ENCODE measurements around the gene HHLA2. TPM values are rescaled to one million over a fixed set of nuclear protein-coding genes. Genes with fewer than 3 reads are reported as not detected.

Gene HHLA2
- total RNA-seq, 1 donor from 2014 or later: 0.31 TPM

DNA sequence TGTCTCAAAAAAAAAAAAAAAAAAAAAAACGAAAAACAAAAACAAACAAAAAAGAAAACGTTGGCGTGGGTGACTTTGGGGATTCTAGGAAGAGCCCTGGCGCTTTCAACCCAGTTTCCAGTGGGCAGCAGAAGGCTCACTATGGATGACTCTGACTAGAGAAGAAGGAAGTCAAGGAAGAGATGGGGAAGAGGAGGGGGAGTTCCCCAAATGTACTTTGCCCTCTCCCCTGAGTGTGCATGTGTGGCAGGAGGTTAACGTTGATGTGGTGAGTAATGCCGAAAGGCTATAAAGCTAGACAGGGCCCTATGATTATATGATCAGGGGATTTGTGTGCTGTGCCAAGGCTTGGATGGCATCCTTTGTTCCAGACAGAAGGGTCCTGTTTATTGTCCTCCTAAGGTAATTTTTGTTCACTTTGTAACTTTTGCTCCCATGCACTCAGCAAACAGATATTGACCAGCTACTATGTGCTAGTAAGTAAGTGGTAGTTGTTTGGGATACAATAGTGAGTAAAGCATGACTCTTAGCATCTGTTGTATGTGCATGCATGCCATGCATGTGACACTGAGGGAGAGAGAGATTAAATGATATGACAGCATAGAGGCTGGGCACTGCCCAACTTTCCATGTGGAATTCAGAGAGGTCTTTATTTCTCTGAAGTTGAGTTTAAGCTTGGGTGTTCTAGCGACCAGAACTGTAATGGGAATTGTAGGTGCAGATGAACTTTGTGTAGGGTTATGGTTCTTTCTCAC is 750 bp upstream of the HHLA2 start:
- intact Hi-C loops (cut with DNase I): no loop called here
- DNase-seq (ENCODE audit: low spot score) (no peak), ATAC-seq (no peak)

DNA sequence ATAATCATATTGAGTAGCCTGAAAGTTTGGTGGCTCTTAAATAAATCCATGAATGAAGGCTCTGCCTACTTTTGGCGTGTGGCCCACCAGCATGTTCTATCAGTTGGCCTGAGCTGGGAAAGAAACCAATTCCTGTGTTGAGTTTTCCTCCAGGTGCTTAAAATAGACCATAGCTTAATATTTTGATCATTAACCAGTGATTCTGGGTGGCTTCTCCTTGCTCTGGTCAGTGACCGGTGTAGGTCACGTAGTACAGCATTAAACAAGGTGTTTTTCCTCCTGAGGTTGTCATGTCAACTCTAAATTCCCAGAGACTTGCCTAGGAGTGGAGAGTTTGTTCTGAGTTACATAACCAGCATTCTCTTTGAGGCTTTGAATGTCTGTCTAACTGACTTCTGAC is 1.3 kb downstream of the HHLA2 start:
- ATAC-seq (no peak), DNase-seq (ENCODE audit: low spot score) (no peak)
- intact Hi-C loops (cut with DNase I): no loop called here

DNA sequence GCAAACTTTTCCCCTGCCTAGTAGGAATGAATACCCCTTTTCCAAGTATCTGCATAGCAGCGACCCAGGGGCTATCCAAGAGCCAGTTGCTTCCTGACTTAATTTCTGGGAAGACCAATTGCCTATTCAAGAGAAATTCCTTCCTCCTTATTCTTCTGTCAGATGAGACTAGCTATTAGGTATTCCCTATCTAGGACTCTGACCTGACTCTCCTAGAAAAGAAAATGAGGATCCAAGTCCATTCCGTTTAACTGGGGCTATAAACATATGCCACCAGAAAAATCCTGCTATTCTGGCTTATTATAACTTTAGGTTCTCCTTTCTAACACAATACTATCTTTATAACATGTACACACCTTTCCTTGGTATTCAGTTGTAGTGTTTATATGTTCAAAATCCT is 1.7 kb downstream of the HHLA2 start:
- ATAC-seq (no peak), DNase-seq (ENCODE audit: low spot score) (no peak)
- intact Hi-C loops (cut with DNase I): no loop called here

DNA sequence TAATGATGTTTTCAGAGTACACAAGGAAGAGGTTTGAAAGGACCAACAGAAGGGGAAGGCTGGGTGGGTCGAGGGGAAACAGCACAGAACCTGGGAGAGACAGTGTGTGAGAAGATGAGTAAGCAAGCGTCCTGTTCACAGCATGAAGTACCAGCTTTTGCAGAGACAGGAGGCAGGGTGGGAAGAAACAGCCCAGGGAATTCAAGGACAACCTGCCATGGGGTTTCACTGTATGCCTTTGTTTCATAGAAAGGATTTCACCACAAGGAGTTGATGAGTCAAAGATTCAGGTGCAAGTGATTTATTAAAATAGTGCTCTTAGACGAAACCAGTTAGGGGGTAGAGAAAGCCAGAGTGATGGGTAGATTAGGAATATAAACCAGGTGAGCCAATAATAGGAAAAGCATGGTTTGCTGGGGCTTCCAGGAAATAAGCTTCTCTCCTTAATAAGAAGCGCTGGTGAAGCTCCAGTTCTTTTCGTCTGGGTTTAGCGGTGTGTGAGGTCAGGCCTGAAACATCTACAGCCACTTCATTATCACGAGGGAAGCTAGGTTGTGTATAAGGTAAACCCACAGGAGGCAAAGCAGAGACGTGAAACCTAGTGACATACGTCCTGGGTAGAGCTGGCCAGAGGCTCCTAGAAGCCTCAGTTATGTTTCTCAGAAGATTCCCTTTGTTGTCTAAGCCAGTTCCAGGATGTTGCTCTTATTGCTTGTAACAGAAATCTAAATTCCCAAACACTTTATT is 3.9 kb downstream of the HHLA2 start:
- ATAC-seq (no peak), DNase-seq (ENCODE audit: low spot score) (no peak)
- intact Hi-C loops (cut with DNase I): no loop called here

DNA sequence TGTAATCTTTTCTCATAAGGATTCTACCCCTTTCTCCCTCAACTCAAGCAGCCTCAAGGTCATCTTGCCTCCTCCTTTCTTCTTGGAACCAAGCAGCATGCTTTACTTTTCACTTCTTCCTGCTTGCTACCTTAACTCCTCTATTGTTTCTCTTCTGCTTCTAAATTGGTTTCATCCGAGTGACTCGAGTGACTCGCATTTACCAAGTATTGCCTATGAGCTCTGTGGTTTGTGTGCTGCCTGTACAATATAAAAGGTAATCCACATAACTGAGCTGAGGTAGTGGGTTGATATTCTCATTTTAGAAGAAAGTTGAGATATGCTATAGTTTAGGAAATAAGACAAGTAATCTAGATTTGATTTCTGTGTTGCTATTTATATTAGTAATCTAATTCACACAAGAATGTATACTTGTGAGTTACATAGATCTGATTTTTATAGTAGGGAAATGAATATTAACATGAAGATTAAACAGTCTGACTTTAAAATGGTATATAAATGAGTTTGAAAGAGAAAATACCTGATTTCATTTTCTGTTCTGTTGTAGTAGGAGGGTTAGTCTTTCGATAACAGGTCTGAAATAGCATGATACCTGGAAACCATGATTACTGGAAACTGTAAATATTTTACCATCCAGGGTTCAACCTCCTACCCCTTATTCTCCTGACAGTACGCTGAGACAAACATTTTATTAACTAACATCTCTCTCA is 5.5 kb downstream of the HHLA2 start:
- ATAC-seq (no peak), DNase-seq (ENCODE audit: low spot score) (no peak)
- intact Hi-C loops (cut with DNase I): no loop called here

DNA sequence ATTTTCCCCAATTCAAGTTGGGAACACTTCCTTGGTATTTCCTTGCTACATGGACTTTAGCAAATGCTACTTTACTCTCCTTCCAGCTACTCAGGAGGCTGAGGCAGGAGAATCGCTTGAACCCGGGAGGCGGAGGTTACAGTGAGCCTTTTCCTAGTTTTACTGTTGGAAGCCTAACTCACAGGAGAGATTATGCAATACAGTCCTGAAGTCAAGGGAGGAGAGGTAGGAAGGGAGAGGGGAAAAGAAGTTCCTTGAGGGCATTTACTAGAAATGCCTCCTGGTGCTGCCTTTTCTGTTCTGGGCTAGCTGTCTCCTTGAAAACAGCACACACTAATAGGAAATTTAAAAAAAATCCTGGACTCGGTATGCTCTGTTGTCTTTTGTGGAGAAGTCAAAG is 6.2 kb downstream of the HHLA2 start:
- ATAC-seq (no peak), DNase-seq (ENCODE audit: low spot score) (no peak)
- intact Hi-C loops (cut with DNase I): no loop called here

DNA sequence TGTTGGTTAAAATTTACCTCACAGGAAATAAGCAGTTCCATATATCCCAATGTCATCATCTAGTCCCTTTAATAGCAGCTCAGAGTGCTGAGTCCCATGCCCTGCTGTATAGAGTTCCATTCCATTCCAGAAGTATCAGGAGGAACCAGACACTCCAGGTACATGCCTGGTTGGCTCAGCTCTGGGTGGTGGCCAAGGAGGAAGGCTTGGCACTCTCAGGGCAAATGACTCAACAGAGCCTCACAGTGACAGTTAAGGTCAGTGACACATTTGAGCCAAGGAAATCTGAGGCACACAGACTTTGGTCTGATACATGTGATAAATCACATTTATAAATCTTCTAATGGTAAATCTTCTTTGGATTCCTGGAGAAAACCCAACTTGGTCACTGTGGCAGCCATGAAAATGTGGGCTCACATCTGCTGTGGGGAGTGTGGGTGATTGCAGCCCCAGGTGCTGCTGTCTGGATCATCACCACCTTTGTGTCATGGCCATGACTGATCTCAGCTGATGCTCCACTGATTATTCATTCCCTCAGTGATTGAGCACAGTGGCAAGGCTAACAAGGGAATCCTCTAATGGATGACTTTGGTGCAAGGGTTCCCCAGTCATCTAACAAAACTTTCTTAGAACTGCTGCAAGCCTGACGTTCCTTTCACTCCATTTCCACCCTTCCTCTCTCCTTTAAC is 9.3 kb downstream of the HHLA2 start:
- DNase-seq (ENCODE audit: low spot score) (no peak), ATAC-seq (no peak)
- intact Hi-C loops (cut with DNase I): no loop called here

DNA sequence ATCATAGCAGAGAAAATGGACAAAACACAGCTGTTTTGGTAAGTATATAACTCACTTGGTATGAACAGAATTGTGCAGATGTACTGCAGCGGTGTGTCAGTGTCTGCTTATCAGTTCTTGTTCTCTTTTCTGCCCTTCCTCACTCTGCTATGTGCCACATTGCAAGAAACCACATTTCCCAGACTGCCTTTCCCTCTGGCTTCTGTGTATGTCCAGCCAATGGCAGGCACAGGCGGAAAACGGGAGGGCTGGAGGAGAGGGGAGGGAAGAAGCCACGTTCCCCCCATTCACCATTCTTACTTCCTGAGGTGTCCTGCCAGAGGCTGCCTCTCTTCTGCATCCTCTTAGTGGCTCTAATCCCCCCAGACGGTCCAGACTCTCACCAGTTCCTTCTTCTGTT is 15.4 kb downstream of the HHLA2 start:
- intact Hi-C loops (cut with DNase I): no loop called here
- DNase-seq (ENCODE audit: low spot score) (no peak), ATAC-seq (no peak)

DNA sequence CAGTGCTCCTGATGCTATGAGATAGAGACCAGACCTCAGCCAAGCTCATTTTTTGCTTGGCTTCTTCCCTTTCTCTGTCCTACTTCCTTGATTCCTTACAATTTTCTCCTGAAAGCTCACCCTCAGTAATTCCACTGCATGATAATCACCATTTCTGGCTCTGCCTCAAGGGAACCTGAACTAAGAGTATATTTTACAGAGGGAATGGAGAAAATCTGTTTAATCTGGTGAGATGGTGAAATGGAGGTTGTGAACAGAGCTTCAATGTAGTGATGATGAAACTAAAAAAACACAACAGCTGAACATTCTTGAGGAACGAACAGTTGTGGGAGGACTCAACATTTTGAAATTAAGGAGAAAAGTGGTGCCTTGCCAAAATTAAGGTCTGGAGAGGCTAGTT is 16.3 kb downstream of the HHLA2 start:
- ATAC-seq (no peak), DNase-seq (ENCODE audit: low spot score) (no peak)
- intact Hi-C loops (cut with DNase I): no loop called here

DNA sequence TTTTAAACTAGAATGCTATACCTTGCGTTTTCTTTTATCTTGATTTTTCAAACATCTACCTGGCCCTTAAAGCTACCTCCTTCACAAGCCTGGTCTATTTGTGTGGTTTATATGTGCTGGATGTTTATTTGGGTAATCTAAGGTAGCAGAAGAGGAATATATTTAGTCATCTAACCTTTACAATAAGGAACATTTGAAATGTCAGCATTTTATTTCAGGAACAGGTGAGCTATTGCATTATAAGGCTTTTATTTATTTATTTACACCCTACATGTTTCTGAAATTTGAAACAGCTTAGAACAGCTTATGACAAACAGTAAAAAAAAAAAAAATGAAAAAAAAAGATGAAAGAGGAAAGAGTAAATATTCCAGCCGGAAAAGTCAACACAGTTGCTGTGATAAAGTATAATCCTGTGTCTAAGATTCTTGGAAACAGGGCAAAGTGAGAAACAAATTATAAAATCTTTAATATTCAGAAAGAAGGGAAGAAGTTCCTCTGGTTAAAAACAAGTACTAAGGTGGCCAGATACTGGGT is 19.5 kb downstream of the HHLA2 start:
- ATAC-seq (no peak), DNase-seq (ENCODE audit: low spot score) (no peak)
- intact Hi-C loops (cut with DNase I): no loop called here

DNA sequence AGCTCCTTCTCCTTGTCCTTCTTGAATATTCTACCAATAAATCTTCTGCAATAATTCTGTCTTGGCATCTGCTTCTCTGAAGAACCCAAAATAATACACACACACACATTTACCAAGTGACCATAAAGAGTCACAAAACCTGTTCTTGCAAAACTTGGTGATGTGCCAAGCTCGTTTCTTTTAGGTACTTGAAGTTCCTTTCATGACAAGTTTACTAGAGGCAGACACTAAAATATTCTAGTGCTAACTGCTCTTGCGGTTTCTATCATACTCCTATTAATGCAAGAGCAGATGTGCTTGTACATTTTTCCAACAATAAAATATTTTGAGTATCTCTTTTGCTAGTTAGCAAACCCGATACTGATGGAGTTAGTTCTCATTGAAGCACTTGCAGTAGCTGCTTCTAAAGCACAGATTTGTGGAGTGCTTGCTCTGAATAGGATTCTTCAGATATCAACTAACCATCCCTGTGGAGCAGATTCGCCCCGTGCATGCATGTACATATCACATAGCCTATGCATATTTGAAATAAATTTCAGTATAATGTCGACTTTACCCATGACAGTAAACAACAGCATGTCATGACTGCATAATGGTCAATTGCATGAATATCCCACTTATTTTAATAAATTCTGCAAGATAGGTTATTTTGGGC is 23.2 kb downstream of the HHLA2 start:
- DNase-seq (ENCODE audit: low spot score) (no peak), ATAC-seq (no peak)
- intact Hi-C loops (cut with DNase I): no loop called here

DNA sequence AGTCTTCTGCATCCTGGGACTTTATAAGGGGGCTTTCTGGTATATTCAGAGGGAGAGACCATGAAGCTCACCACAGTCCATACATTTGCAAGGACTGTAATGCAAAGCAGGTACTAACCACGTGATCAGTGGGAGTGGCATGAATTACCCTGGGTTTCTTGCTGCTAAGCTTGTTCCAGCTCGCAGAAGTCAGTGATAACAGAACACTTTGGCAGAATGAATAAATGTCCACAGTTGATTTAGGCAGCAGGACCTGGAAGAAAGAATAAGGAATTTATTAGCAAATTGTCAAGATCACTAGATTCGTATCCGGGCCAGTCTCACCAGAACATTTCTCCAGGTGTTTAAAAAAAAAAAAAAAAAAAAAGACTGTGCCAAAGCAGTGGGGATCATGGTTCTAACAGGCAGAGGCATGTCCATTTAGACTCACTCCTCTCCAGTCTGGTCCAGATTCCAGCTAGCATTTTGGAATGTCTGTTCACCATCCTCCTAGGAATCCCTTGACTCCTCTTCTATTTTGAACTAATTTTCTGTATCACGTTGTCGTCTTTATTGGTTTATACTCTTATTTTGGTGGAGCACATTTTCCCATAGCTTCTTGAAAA is 24.5 kb downstream of the HHLA2 start:
- DNase-seq (ENCODE audit: low spot score): no peak
- intact Hi-C loops (cut with DNase I): no loop called here
- ATAC-seq: no peak

DNA sequence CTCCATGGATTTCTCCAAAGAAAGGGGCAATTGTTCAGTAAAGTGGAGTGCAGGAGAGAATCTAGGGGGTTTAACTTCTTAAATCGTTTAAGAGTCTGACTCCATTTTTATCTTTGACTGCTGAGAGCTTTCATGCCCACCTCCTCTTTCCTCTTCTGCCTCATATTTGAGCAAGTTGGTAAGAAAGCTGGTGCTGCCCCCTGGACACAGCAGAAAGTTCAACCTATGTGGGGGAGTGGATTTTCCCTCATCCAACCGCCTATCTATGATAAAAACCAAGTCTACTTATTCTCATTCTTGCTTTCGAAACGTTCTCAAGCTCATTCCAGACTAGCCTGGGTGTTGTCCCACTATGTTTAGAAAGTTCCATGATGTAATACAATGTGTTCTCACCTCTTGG is 26.0 kb downstream of the HHLA2 start:
- intact Hi-C loops (cut with DNase I): no loop called here
- DNase-seq (ENCODE audit: low spot score): no peak
- ATAC-seq: no peak

DNA sequence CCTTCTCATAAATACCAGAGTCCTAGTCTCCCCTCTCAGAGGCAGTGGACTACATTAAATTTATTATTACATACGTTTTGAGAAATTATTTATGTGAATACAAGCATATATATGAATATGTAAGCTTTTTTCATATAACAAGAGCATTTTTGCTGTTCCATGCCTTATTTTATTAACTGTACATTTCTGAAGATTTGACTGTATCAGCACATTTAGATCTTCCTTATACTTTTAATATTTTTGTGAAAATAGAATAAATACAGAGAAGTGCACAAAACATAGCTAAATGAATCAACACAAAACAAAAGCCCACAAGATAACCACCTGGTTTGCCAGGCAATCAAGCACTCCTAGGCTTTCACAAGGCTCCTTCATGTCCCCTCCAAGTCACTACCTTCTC is 27.8 kb downstream of the HHLA2 start:
- intact Hi-C loops (cut with DNase I): no loop called here
- DNase-seq (ENCODE audit: low spot score) (no peak), ATAC-seq (no peak)

DNA sequence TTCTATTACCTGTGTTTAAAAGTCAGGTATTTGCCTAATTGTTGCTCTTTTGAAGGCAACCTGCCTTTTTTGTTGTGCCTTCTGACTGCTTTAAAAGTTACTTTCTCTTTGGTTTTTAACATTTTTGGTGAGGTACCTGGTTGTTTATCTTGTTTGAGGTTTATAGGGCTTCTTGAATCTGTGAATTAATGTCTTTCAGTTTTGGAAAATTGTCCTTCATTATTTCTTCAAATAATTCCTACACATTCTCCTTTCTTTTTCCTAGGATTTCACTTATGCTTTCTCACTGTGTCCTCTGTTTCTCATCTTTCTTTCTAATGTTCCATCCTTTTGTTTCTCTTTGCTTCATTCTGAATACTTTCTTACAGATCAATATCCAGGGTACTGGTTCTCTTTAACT is 30.8 kb downstream of the HHLA2 start:
- ATAC-seq (no peak), DNase-seq (ENCODE audit: low spot score) (no peak)
- intact Hi-C loops (cut with DNase I): no loop called here

DNA sequence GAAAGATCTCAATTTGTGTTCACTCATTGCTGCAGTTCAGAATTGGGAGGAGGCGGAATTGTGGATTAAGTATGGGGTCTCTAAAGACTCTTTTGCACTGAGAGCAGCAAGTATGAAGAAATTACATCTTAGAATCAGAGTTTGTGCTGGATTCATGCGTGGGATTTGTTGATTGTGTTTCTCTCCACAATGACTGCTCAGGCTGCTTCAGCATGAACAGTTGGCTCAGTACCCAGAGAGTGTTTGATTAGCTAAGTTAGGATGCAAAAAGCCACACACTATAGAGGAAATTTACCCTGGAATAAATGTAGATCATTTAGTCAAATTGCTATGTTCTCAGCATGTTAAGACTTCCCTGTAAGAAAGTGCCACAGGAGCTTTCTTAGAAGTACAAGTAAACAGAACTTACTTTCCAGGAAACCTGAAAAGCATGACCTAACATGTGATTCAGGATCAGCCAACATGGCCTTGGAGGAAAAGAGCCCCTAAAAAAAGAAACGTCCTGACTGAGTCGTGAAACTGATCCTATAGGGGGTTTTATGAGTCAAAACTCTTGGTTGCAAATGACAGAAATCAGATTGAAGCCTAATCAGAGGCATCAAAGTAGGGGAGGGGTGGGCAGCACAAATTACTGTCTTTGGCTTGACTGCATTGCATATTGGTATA is 32.6 kb downstream of the HHLA2 start:
- DNase-seq (ENCODE audit: low spot score) (no peak), ATAC-seq (no peak)
- intact Hi-C loops (cut with DNase I): no loop called here

DNA sequence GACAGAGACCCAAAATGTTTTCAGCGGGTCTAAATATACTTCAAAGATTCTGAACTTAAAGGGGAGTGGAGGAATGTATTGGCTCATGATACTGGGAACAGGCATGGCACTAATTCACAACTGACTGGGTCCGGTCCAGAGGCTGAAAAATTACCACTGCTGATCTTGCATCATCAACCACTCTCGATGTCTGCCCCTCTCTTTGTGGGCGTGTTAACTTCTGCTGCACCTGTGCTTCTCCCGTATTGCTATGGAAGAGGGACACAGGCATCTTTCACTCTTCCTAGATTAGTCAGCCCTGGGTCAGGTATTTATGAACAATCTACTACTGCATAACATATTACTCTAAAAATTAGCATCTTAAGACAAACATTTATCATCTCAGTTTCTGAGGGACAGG is 33.2 kb downstream of the HHLA2 start:
- DNase-seq (ENCODE audit: low spot score) (no peak), ATAC-seq (no peak)
- intact Hi-C loops (cut with DNase I): no loop called here

DNA sequence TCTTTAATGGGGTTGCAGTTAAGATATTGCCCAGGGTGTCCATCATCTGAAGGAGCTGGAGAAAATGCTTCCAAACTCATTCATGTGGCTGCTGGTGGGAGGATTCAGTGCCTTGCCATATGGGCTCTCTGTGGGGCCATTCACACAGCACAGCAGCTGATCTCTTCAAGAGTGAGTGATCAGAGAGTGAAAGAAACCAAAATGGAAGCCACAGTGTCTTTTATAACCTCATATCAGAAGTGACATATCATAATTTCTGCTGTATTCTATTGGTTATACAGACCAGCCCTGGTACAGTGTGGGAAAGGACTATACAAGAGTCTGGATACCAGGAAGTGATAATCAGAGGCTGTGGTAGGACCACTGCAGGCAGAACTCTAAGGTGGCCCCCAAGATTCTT is 33.6 kb downstream of the HHLA2 start:
- DNase-seq (ENCODE audit: low spot score) (no peak), ATAC-seq (no peak)
- intact Hi-C loops (cut with DNase I): no loop called here

Data from sciatic nerve (tissue), 2 donors.